OCI-LY3 (cell line): ENCODE data around the gene KIF1B.

Experiments used
- CTCF ChIP-seq: fragments of 200-600, 300-600 bp; sonication (generic); IDR thresholded peaks from 2 replicates; pipeline ENCODE4 v1.5.1; 2014; ENCODE audit warnings: antibody characterized with exemption, low read length, low read depth
- EZH2phosphoT487 ChIP-seq: fragments of 200-600 bp; shearing (Covaris generic); IDR thresholded peaks from 2 replicates; pipeline ENCODE4 v1.6.1; 2018; ENCODE audit warnings: antibody characterized with exemption, mixed run types, low read depth

GRCh38 chr1:10398734-10399443 lies 188.5 kb downstream of the KIF1B start, which contains the start of gene PGD:
- TF ChIP-seq CTCF = no peak
- no peak for TF ChIP-seq EZH2phosphoT487
